ENCODE results near the gene RANGRF.

GRCh38 chr17:8257801-8258200, 30.7 kb upstream of the RANGRF start:
- TF ChIP-seq POLR2A (IDR thresholded peaks at IDR 0.05; ENCODE audit: low read depth) = no peak
- no peak for TF ChIP-seq CTCF (IDR thresholded peaks at IDR 0.05)
